GM21786 (cell line): ENCODE data around the gene CD3D.
"Not testable (repeated sequence)": the region's sequence is repeated elsewhere in the genome, so short reads cannot be mapped to it uniquely, and the experiment has no call there.

Source experiments
- ATAC-seq: cut with Tn5 transposase; IDR thresholded peaks from one replicate; pipeline ENCODE4 v1.9.1; 2021; ENCODE audit not compliant: unreplicated experiment

The CD3D gene

DNA sequence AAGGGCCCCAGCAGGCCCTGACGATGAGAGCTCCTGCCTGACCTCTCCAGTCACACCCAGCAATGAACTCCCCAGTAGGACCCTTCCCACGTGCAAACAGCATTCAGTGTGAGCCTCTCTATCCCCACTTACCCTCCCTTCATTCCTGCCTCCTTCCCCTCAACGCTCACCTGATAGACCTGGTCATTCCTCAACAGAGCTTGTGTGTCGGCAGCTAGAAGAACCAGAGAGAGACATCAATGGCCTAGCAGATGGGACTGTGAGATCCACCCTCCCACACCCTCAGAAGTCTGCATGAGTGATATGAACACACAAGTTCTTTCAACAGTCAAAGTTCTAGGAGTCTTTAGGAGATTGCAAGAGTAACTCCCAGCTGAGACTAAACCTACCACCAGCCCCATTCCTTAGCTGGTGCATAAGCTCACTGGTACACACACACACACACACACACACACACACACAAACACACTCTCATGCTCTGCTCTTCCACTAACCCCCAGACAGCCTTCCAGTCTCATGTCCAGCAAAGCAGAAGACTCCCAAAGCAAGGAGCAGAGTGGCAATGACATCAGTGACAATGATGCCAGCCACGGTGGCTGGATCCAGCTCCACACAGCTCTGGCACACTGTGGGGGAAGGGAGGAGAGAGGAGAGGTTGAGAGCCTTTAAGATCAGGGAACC lies 3.1 kb downstream of the CD3D start:
- ATAC-seq = no peak

GRCh38 chr11:118338637-118339061 lies 3.9 kb downstream of the CD3D start:
- ATAC-seq = no peak

GRCh38 chr11:118334745-118335144 lies 7.8 kb downstream of the CD3D start:
- ATAC-seq = no peak

GRCh38 chr11:118328745-118329144 lies 13.8 kb downstream of the CD3D start:
- ATAC-seq = no peak

- ATAC-seq = no peak
Observed at GRCh38 chr11:118325283-118325682, 17.2 kb downstream of the CD3D start.

DNA sequence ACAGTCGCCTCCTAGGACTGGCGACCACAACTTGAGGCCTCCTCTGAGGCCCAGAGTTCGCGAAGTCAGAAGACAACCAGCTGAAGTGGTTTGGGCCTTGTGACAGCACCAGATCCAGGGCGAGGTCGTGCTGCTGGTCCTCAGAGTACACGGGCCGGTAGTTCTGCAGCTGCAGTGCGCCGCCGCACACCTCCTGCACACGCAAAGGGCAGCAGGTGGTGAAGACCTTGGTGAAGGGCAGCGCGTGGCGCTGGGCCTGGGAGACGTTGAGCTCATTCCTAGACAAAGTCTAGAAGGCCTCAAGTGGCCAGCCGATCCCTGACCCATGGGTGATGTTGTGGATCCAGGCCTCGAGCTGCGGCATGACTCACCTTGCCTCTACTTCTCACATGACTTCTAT lies 19.8 kb downstream of the CD3D start:
- no peak for ATAC-seq

- ATAC-seq = no peak
Observed at GRCh38 chr11:118321386-118322082, 21.0 kb downstream of the CD3D start.

GRCh38 chr11:118320515-118320914 lies 22.0 kb downstream of the CD3D start:
- no peak for ATAC-seq

- ATAC-seq = no peak
Observed at GRCh38 chr11:118319337-118319707, 23.2 kb downstream of the CD3D start.

DNA sequence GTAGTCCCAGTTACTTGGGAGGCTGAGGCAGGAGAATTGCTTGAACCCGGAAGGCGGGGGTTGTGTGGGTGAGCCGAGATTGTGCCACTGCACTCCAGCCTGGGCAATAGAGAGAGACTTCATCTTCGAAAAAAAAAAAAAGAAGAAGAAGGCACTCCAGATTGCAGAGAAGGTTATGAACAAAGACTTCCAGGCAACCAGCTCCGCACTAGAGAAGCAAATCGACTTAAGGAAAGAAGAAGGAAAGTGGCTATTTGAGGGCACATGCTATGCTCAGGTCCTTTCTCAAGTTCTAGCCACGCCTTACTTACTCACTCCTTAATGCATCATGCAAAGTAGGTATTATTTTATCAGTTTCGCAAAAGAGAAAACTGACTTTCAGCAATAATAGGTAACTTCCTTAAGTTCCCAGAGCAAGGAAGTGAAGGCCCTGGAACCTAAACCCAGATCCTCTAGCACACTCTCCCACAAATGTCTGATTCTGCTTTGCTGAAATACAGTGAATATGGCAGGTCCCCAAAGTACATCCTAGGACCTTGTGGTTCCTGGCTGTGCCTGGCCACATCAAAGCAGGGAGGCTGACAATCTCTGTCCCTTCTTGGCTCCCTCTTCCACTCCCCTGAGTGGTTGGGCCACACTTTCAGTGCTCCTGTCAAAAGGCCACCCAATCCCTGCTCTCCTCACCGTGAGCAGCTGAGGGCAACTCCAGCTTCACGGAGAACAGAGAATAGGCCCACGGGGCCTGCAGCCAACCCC lies 23.7 kb downstream of the CD3D start:
- no peak for ATAC-seq

GRCh38 chr11:118318124-118318523 lies 24.4 kb downstream of the CD3D start:
- no peak for ATAC-seq

DNA sequence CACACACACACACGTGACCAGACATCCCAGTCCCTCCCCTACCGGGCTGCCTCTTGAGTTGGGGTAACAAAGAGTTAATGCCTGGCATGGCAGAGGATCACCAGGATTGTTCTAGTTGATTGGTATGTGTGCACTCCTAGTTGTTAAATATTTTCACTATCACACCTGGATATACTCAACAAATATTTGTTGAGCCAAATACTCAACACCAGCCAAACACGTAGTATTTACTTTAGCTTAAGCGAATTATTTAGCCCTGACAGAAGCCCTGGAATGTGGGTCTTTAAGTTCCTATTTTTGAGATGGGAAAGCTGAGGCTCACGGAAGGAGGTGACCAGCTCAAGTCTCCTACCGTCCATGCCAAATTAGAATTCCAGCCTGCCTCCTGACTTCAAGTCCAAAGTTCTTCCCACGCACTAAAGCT lies 27.5 kb downstream of the CD3D start:
- ATAC-seq = no peak

GRCh38 chr11:118313242-118313641 lies 29.3 kb downstream of the CD3D start:
- no peak for ATAC-seq

DNA sequence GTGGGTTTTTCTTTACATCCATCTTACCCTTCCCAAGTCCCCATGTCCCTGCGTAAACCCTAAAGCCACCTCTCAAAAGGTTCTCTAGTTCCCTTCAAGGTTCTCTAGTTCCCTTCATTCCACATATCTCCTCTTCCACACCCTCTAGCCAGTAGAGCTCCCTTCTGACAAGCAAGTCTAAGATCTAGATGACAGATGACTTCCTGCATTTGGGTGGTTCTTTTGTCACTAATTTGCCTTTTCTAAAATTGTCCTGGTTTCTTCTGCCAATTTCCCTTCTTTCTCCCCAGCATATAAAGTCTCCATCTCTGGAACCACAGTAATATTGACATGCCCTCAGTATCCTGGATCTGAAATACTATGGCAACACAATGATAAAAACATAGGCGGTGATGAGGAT lies 30.2 kb downstream of the CD3D start:
- ATAC-seq = no peak

- ATAC-seq = no peak
Observed at GRCh38 chr11:118311518-118311917, 31.0 kb downstream of the CD3D start.

DNA sequence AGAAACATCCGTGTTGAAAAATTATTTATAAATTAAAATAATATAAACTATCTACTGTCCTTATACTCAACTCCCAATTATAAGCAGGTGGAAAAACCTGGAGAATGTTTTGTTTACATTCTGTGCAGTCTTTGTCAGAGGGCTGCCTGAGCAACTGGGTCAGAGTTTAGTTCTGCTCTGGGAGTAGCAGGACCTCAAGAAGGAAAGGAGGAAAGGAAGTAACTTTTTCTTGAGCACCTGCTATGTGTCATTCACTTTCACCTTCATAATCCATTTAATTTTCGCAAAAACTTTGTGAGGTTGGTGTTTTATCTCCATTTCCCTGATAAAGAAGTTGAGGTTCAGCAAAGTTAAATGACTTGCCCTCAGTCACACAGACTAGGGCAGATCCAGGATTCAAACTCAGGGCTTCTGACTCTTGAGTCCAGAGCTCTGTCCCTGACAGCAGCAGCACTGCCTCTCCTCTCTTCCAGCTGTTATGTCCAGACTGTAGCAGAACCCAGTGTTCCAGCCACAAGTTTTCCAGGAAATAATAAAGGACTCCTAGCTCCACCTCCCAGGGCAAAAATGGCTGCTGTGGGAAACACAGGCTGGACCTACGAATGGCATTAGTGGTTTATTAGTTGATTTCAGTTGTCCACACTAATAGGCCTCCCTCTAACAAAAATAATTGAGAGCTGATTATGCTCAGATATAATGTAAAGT lies 31.6 kb downstream of the CD3D start:
- no peak for ATAC-seq

DNA sequence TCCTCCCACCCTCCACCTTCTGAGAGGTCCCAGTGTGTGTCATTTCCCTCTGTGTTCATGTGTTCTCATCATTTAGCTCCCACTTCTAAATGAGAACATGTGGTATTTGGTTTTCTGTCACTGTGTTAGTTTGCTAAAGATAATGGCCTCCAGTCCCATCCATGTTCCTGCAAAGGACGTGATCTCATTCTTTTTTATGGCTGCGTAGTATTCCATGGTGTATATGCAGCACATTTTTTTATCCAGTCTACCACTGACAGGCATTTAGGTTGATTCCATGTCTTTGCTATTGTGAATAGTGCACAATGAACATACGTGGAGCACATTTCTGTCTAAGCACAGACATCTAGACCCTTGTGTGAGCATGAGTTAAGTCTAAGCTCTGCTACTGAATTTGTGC lies 32.2 kb downstream of the CD3D start:
- no peak for ATAC-seq

DNA sequence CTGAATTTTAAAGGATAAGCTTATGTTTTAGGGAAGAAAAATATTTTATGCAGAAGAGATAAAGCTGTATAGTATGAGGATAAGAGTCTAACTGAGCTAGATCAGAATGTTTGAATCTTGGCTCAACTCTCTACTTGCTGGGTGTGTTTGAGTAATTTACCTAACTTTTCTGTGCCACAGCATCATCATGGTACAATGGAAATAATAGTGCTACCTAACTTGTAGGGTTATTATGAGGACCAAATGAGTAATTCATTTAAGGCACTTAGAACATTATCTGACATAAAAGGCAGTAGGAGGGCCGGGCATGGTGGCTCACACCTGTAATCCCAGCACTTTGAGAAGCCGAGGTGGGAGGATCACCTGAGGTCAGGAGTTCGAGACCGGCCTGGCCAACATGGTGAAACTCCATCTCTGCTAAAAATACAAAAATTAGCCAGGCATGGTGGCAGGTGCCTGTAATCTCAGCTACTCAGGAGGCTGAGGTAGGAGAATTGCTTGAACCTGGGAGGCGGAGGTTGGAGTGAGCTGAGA lies 33.4 kb downstream of the CD3D start:
- ATAC-seq = not testable (repeated sequence)

DNA sequence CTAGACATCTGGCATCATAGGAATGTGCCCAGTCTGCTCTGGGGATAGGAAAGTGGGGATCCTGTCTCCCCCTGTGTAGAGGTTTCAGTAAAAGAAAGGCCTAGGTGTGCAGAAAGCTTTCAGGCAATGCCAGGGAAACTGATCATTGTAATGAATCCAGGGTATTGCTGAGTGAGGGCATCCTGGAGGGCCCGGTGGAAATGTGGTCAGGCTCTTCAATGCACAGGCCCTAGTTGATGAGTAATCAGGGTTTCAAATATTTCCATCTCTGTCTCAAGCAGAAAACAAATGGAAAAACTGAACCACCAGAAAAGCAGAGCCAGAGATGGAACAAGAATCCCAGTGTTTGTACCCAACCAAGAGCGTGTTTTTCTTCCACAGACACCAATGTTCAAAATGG lies 35.9 kb downstream of the CD3D start:
- ATAC-seq = no peak

DNA sequence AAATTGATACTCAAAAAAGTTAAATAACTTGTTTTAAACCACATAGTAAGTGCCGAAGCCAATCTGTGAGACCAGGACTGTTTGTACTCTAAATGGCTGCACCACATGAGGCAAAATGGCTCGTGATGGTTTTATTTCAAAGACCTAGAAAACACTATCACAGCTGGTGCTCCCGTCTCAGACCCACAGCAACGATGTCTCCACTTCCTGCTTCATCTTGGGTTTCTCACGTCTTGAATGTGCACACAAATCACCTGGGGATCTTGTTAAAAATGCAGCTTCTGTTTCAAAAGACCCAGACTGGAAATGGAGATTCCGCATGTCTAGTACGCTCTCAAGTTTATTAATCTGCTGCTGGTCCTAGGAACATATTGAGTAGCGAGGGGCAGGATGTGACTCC lies 36.8 kb downstream of the CD3D start:
- no peak for ATAC-seq

- no peak for ATAC-seq
Observed at GRCh38 chr11:118304568-118305248, 37.8 kb downstream of the CD3D start, which contains the start of gene CD3E. CD3E (plus strand) TSS chr11:118304730; CDS start chr11:118304953, 223 bp downstream.
